ENCODE results near the gene NCBP3. TPM values are rescaled to one million over a fixed set of nuclear protein-coding genes. Genes with fewer than 3 reads are reported as not detected.
"Not testable (repeated sequence)": the region's sequence is repeated elsewhere in the genome, so short reads cannot be mapped to it uniquely, and the experiment has no call there.

NCBP3 gene
- total RNA-seq, 1 donor from 2014 or later: 27.5 TPM

GRCh38 chr17:3847165-3847670 lies 1.2 kb upstream of the NCBP3 start:
- no peak for DNase-seq (ENCODE audit: low spot score)

GRCh38 chr17:3846437-3847164 lies 555 bp upstream of the NCBP3 start:
- no peak for DNase-seq (ENCODE audit: low spot score)

- no peak for DNase-seq (ENCODE audit: low spot score)
These were observed 790 bp downstream of the NCBP3 start for GRCh38 chr17:3845291-3845620.

- DNase-seq (ENCODE audit: low spot score): not testable (repeated sequence)
These were observed 1.5 kb downstream of the NCBP3 start for GRCh38 chr17:3844556-3844955.

- DNase-seq (ENCODE audit: low spot score): no peak
These were observed 2.0 kb downstream of the NCBP3 start for GRCh38 chr17:3843935-3844516.

GRCh38 chr17:3838206-3838605 lies 7.8 kb downstream of the NCBP3 start:
- DNase-seq (ENCODE audit: low spot score): no peak

GRCh38 chr17:3836551-3836950 lies 9.5 kb downstream of the NCBP3 start:
- no peak for DNase-seq (ENCODE audit: low spot score)

- DNase-seq (ENCODE audit: low spot score): no peak
These were observed 10.4 kb downstream of the NCBP3 start for GRCh38 chr17:3835410-3836229.

- DNase-seq (ENCODE audit: low spot score): no peak
These were observed 11.2 kb downstream of the NCBP3 start for GRCh38 chr17:3834811-3835210.

GRCh38 chr17:3828852-3829232 lies 17.2 kb downstream of the NCBP3 start:
- no peak for DNase-seq (ENCODE audit: low spot score)

- DNase-seq (ENCODE audit: low spot score): no peak
These were observed 17.7 kb downstream of the NCBP3 start for GRCh38 chr17:3828151-3828851.

GRCh38 chr17:3827124-3827773 lies 18.8 kb downstream of the NCBP3 start:
- no peak for DNase-seq (ENCODE audit: low spot score)

GRCh38 chr17:3826191-3826590 lies 19.9 kb downstream of the NCBP3 start:
- no peak for DNase-seq (ENCODE audit: low spot score)

- DNase-seq (ENCODE audit: low spot score): no peak
These were observed 24.9 kb downstream of the NCBP3 start for GRCh38 chr17:3821101-3821500.

- DNase-seq (ENCODE audit: low spot score): no peak
These were observed 27.3 kb downstream of the NCBP3 start for GRCh38 chr17:3818786-3819185.

- no peak for DNase-seq (ENCODE audit: low spot score)
These were observed 28.0 kb downstream of the NCBP3 start for GRCh38 chr17:3817851-3818605.

- no peak for DNase-seq (ENCODE audit: low spot score)
These were observed 30.1 kb downstream of the NCBP3 start for GRCh38 chr17:3815925-3816324.

- no peak for DNase-seq (ENCODE audit: low spot score)
These were observed 30.9 kb downstream of the NCBP3 start for GRCh38 chr17:3815122-3815521.

- no peak for DNase-seq (ENCODE audit: low spot score)
These were observed 31.7 kb downstream of the NCBP3 start for GRCh38 chr17:3814361-3814760.

GRCh38 chr17:3813171-3813570 lies 32.9 kb downstream of the NCBP3 start:
- DNase-seq (ENCODE audit: low spot score): peak; percentile 86
